Activated effector memory CD4-positive, alpha-beta T cell treated with Interleukin-2 at 50 U/mL for 16 hours (primary cell): ENCODE results near the gene TMIE.

ENCODE experiments used
- DNase-seq: peaks from one replicate; pipeline ENCODE4 v3.0.0-alpha.2; 2020

The TMIE gene

GRCh38 chr3:46709721-46710120 lies 8.5 kb downstream of the TMIE start:
- no peak for DNase-seq

- DNase-seq: no peak
Measured at GRCh38 chr3:46710229-46710628, 9.0 kb downstream of the TMIE start.

GRCh38 chr3:46710671-46711295 lies 9.6 kb downstream of the TMIE start:
- no peak for DNase-seq

- DNase-seq: no peak
Measured at GRCh38 chr3:46711305-46711704, 10.1 kb downstream of the TMIE start.

GRCh38 chr3:46711760-46712159 lies 10.6 kb downstream of the TMIE start:
- no peak for DNase-seq

- DNase-seq: no peak
Measured at GRCh38 chr3:46712191-46713049, 11.2 kb downstream of the TMIE start.

- no peak for DNase-seq
Measured at GRCh38 chr3:46713050-46713897, 12.1 kb downstream of the TMIE start.

GRCh38 chr3:46713898-46714552 lies 12.8 kb downstream of the TMIE start:
- DNase-seq: no peak

- no peak for DNase-seq
Measured at GRCh38 chr3:46714728-46715506, 13.7 kb downstream of the TMIE start.

- DNase-seq: no peak
Measured at GRCh38 chr3:46715507-46716175, 14.4 kb downstream of the TMIE start.

GRCh38 chr3:46716461-46717441 lies 15.6 kb downstream of the TMIE start:
- no peak for DNase-seq

- no peak for DNase-seq
Measured at GRCh38 chr3:46717447-46718231, 16.4 kb downstream of the TMIE start, which contains the start of gene PRSS50. TSS of gene PRSS50 (minus strand) at chr3:46717869. CDS start at chr3:46717824, 45 bp downstream.

- no peak for DNase-seq
Measured at GRCh38 chr3:46719044-46719565, 17.9 kb downstream of the TMIE start.

- DNase-seq: no peak
Measured at GRCh38 chr3:46719735-46720271, 18.6 kb downstream of the TMIE start.

- no peak for DNase-seq
Measured at GRCh38 chr3:46721009-46721408, 19.8 kb downstream of the TMIE start.

- DNase-seq: no peak
Measured at GRCh38 chr3:46722443-46722842, 21.3 kb downstream of the TMIE start.

- no peak for DNase-seq
Measured at GRCh38 chr3:46724424-46724823, 23.2 kb downstream of the TMIE start.

- no peak for DNase-seq
Measured at GRCh38 chr3:46725621-46726314, 24.6 kb downstream of the TMIE start.
